ENCODE results near the gene RHOBTB3.

The RHOBTB3 gene

GRCh38 chr5:95730730-95731570 lies at the start of gene RHOBTB3:
Gene RHOBTB3, plus strand, starts transcription at chr5:95731336. Its CDS starts 347 bp downstream, at chr5:95731683.
- DNase-seq (ENCODE audit: low read depth): peak; percentile 94
- TF ChIP-seq CTCF (conservative IDR thresholded peaks at IDR 0.05; ENCODE audit: low read depth, low read length): peak; percentile 7
- H3K4me3 ChIP-seq (ENCODE audit: low read depth, low read length): peak within 1 kb of the TSS; percentile 70

GRCh38 chr5:95682891-95683290 lies 48.2 kb upstream of the RHOBTB3 start, which contains the start of gene SPATA9:
Gene SPATA9, minus strand, starts transcription at chr5:95682991. Its CDS starts 137 bp downstream, at chr5:95682854.
- DNase-seq (ENCODE audit: low read depth): no peak
- no peak within 1 kb of the TSS for H3K4me3 ChIP-seq (ENCODE audit: low read depth, low read length)
- TF ChIP-seq CTCF (conservative IDR thresholded peaks at IDR 0.05; ENCODE audit: low read depth, low read length): no peak

GRCh38 chr5:95684361-95684760 lies 46.8 kb upstream of the RHOBTB3 start:
- TF ChIP-seq CTCF (conservative IDR thresholded peaks at IDR 0.05; ENCODE audit: low read depth, low read length): no peak
- H3K4me3 ChIP-seq (ENCODE audit: low read depth, low read length): no peak overlapping the region
- no peak for DNase-seq (ENCODE audit: low read depth)

- H3K4me3 ChIP-seq (ENCODE audit: low read depth, low read length): no peak overlapping the region
- DNase-seq (ENCODE audit: low read depth): no peak
- TF ChIP-seq CTCF (conservative IDR thresholded peaks at IDR 0.05; ENCODE audit: low read depth, low read length): no peak
Measured at GRCh38 chr5:95686651-95687050, 44.5 kb upstream of the RHOBTB3 start.

- H3K4me3 ChIP-seq (ENCODE audit: low read depth, low read length): no peak overlapping the region
- no peak for TF ChIP-seq CTCF (conservative IDR thresholded peaks at IDR 0.05; ENCODE audit: low read depth, low read length)
- no peak for DNase-seq (ENCODE audit: low read depth)
Measured at GRCh38 chr5:95689680-95690079, 41.5 kb upstream of the RHOBTB3 start.

- TF ChIP-seq CTCF (conservative IDR thresholded peaks at IDR 0.05; ENCODE audit: low read depth, low read length): no peak
- no peak overlapping the region for H3K4me3 ChIP-seq (ENCODE audit: low read depth, low read length)
- no peak for DNase-seq (ENCODE audit: low read depth)
Measured at GRCh38 chr5:95690333-95690732, 40.8 kb upstream of the RHOBTB3 start.
